Neural progenitor cell (in vitro differentiated cells): ENCODE data around the gene AHI1.

Source experiments
- EZH2 ChIP-seq: fragments of 200-600 bp; sonication (generic); IDR thresholded peaks from 2 replicates; pipeline ENCODE4 v1.6.1; 2017; ENCODE audit warnings: antibody characterized with exemption, mild to moderate bottlenecking, moderate library complexity
- EZH2phosphoT487 ChIP-seq: fragments of 200-600 bp; sonication (generic); IDR thresholded peaks from 2 replicates; pipeline ENCODE4 v1.6.1; 2017; ENCODE audit warnings: antibody characterized with exemption
- TF ChIP-seq, protein P1 (sequence below): fragments of 200-600 bp; sonication (generic); IDR thresholded peaks from 2 replicates; pipeline ENCODE4 v1.5.1; 2017; ENCODE audit warnings: antibody characterized with exemption, mild to moderate bottlenecking

DNA sequence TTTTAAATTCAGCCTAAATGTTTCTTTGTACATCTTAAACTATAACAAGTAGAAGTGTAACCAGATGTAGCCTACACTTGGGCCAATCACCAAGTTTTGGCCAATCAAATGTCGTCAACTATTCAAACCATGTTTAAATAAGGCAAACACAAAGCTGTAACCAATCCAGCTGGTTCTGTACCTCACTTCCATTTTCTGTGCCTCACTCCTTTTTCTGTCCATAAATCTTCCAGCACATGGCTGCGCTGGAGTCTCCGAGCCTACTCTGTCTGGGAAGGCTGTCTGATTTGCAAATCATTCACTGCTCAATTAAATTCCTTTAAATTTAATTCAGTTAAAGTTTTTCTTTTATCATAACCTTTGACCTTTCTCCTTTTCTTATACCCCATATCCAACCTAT, 7.7 kb upstream of the AHI1 start:
- TF ChIP-seq EZH2phosphoT487 (no peak), EZH2 (no peak)
- TF ChIP-seq, protein P1, sequence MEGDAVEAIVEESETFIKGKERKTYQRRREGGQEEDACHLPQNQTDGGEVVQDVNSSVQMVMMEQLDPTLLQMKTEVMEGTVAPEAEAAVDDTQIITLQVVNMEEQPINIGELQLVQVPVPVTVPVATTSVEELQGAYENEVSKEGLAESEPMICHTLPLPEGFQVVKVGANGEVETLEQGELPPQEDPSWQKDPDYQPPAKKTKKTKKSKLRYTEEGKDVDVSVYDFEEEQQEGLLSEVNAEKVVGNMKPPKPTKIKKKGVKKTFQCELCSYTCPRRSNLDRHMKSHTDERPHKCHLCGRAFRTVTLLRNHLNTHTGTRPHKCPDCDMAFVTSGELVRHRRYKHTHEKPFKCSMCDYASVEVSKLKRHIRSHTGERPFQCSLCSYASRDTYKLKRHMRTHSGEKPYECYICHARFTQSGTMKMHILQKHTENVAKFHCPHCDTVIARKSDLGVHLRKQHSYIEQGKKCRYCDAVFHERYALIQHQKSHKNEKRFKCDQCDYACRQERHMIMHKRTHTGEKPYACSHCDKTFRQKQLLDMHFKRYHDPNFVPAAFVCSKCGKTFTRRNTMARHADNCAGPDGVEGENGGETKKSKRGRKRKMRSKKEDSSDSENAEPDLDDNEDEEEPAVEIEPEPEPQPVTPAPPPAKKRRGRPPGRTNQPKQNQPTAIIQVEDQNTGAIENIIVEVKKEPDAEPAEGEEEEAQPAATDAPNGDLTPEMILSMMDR = no peak
